PC-3 (cell line): ENCODE data around the gene LRRC47.

ENCODE experiments used
- CTCF ChIP-seq: fragments of 300-600 bp; sonication (generic); conservative IDR thresholded peaks from 2 replicates; pipeline ENCODE4 v1.5.1; 2017; ENCODE audit warnings: antibody characterized with exemption, low read depth, mild to moderate bottlenecking, low read length
- EZH2 ChIP-seq: fragments of 300-600 bp; sonication (generic); IDR thresholded peaks from one replicate; pipeline ENCODE4 v1.6.1; 2017; ENCODE audit warnings: antibody characterized with exemption, mild to moderate bottlenecking, low read length; ENCODE audit not compliant: unreplicated experiment
- EZH2phosphoT487 ChIP-seq: fragments of 300-600 bp; sonication (generic); IDR thresholded peaks from 2 replicates; pipeline ENCODE4 v1.6.1; 2018; ENCODE audit warnings: mild to moderate bottlenecking, antibody characterized with exemption, low read length, borderline replicate concordance

DNA sequence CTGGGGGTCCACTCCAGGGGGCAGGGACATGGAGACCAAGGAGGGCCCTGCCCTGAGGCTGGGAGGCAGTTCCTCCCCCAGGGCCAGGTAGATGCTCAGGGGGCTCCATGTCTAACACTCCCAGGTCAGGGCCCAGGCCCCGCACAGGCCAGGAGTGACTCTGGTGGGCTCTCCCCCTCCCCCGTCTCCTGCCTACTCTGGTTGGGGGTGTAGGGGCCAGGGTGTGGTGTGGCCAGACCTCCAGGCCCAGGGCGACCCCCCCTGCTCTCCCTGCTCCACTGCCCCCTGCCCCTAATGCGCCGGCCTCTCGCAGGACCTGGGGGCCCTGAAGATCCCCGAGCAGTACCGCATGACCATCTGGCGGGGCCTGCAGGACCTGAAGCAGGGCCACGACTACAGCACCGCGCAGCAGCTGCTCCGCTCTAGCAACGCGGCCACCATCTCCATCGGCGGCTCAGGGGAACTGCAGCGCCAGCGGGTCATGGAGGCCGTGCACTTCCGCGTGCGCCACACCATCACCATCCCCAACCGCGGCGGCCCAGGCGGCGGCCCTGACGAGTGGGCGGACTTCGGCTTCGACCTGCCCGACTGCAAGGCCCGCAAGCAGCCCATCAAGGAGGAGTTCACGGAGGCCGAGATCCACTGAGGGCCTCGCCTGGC lies 63.7 kb downstream of the LRRC47 start:
- TF ChIP-seq CTCF (no peak), EZH2 (no peak), EZH2phosphoT487 (no peak)
